Thoracic aorta (tissue), 2 donors: Measurements from ENCODE around the gene OR2AT4. TPM values are rescaled to one million over a fixed set of nuclear protein-coding genes. Genes with fewer than 3 reads are reported as not detected.
"Not testable (repeated sequence)": the region's sequence is repeated elsewhere in the genome, so short reads cannot be mapped to it uniquely, and the experiment has no call there.

Source experiments
- ATAC-seq: fragments of 150-250 bp; one replicate; pipeline ENCODE4 v1.8.0; 2017; ENCODE audit warnings: low read depth; ENCODE audit not compliant: insufficient number of reproducible peaks, low FRiP score
- DNase-seq: peaks from one replicate; pipeline ENCODE4 v3.0.0-alpha.2; 2020; ENCODE audit warnings: low spot score
- H3K27ac ChIP-seq, 2 donors: fragments of 200-600 bp; sonication (generic); 1 replicate in 1 of 2; 2 replicates in 1 of 2; pipeline ENCODE4 v1.5.1; 2016; ENCODE audit warnings: mild to moderate bottlenecking in 2 of 2, moderate library complexity in 2 of 2
- H3K27me3 ChIP-seq: fragments of 200-600 bp; sonication (generic); replicated peaks from 2 replicates; pipeline ENCODE4 v1.6.0; 2016; ENCODE audit warnings: mild to moderate bottlenecking; ENCODE audit not compliant: insufficient read depth
- H3K36me3 ChIP-seq: fragments of 200-600 bp; sonication (generic); one replicate; pipeline ENCODE4 v1.5.1; 2016
- H3K4me1 ChIP-seq, 2 donors: fragments of 200-600 bp; sonication (generic); 1 replicate in 1 of 2; 2 replicates in 1 of 2; pipeline versions ENCODE4 v1.5.1 to v1.6.0; 2016; ENCODE audit warnings: low read depth in 2 of 2, mild to moderate bottlenecking in 1 of 2; ENCODE audit not compliant: control insufficient read depth in 1 of 2
- H3K4me3 ChIP-seq: fragments of 200-600 bp; sonication (generic); 2 replicates; pipeline ENCODE4 v1.5.1; 2016; ENCODE audit warnings: mild to moderate bottlenecking
- H3K9me3 ChIP-seq: fragments of 200-600 bp; sonication (generic); 2 replicates; pipeline ENCODE4 v1.5.1; 2016
- total RNA-seq, 2 donors: library from RNA; depleted of rRNA; stranded (reverse); fragments of >200 nt; gene quantifications; one replicate each; pipeline versions ENCODE4 v1.1.0 to v1.2.3, GENCODE V29; 2016
- TF ChIP-seq, protein P1 (sequence below): fragments of 200-600 bp; sonication (generic); IDR thresholded peaks from one replicate; pipeline ENCODE4 v1.5.1; 2019; ENCODE audit warnings: antibody characterized with exemption

The OR2AT4 gene
- total RNA-seq, 2 donors from 2014 or later: not detected

DNA sequence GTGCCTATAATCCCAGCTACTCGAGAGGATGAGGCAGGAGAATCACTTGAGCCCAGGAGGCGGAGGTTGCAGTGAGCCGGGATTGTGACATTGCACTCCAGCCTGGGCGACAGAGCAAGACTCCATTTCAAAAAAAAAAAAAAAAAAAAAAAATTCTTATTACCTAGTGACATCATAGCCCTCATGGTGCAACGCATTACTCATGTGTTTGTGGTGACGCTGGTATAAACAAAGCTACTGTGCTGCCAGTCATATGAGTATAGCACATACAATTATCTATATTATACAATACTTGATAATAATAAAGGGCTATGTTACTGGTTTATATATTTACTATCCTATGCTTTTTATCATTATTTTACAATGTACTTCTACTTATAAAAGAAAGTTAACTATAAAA, 41.2 kb downstream of the OR2AT4 start:
- H3K36me3 ChIP-seq: no peaks in the 10 kb centered on the region
- H3K4me1 ChIP-seq: no peaks in the 10 kb centered on the region
- no peaks in the 10 kb centered on the region for H3K27me3 ChIP-seq
- peaks cover 7% of the 10 kb centered on the region for H3K9me3 ChIP-seq
- ATAC-seq: no peak
- no peak overlapping the region for H3K27ac ChIP-seq
- no peak for DNase-seq
- no peak overlapping the region for H3K4me3 ChIP-seq
- TF ChIP-seq, protein P1, sequence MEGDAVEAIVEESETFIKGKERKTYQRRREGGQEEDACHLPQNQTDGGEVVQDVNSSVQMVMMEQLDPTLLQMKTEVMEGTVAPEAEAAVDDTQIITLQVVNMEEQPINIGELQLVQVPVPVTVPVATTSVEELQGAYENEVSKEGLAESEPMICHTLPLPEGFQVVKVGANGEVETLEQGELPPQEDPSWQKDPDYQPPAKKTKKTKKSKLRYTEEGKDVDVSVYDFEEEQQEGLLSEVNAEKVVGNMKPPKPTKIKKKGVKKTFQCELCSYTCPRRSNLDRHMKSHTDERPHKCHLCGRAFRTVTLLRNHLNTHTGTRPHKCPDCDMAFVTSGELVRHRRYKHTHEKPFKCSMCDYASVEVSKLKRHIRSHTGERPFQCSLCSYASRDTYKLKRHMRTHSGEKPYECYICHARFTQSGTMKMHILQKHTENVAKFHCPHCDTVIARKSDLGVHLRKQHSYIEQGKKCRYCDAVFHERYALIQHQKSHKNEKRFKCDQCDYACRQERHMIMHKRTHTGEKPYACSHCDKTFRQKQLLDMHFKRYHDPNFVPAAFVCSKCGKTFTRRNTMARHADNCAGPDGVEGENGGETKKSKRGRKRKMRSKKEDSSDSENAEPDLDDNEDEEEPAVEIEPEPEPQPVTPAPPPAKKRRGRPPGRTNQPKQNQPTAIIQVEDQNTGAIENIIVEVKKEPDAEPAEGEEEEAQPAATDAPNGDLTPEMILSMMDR: no peak

DNA sequence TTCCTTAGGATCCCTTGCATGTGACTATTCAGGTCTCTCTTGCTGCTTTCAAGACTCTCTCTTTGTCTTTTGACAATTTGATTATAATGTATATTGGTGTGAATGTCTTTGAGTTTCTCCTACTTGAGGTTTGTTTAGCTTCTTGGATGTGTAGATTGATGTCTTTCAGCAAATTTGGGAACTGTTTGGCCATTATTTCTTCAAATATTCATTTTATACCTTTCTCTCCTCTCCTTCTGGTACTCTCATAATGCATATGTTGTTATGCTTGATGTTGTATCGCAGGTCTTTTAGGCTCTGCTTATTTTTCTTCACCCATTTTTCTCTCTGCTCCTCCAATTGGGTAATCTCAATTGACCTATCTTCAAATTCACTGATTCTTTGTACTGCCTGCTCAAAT, 44.2 kb downstream of the OR2AT4 start:
- Histone ChIP-seq H3K9me3 (peaks cover 7% of the 10 kb centered on the region), H3K4me1 (no peaks in the 10 kb centered on the region), H3K27ac (no peak overlapping the region), H3K27me3 (no peaks in the 10 kb centered on the region), H3K36me3 (no peaks in the 10 kb centered on the region), H3K4me3 (no peak overlapping the region)
- no peak for DNase-seq
- TF ChIP-seq, protein P1: no peak
- no peak for ATAC-seq

DNA sequence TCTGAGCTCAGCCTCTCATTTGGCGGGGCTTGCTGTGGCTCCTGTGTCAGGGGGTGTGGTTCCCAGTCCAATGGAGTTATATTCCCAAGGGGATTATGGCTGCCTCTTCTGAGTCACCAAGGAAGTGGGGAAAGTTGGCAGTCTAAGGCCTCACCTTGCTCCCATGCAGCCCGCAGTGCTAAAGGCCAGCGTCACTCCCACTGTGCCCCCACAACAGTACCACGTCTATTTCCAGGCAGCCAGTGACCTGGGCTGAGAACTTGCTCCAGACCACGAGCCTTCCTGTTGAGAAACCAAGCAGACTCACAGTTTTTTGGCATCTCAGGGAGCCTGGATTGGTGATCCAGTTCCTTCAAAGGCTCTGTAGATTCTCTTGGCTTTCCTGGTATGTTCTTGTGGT, 45.6 kb downstream of the OR2AT4 start:
- ATAC-seq (no peak), DNase-seq (no peak)
- Histone ChIP-seq H3K27me3 (no peaks in the 10 kb centered on the region), H3K4me1 (no peaks in the 10 kb centered on the region), H3K9me3 (peaks cover 7% of the 10 kb centered on the region), H3K36me3 (no peaks in the 10 kb centered on the region), H3K4me3 (no peak overlapping the region), H3K27ac (no peak overlapping the region)
- TF ChIP-seq, protein P1: no peak

DNA sequence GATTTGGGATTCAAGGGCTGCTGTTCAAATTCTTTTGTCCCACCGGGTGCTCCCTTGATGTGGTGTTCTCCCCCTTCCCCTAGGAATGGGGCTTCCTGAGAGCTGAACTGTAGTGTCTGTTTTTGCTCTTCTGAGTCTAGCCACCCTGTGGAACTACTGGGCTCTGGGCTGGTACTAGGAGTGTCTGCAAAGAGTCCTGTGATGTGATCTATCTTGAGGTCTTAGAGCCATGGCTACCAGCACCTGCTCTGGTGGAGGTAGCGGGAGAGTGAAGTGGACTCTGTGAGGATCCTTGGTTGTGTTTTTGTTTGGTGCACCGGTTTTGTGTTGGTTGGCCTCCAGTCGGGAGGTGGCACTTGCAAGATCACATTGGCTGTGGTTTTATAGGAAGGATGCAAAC, 46.2 kb downstream of the OR2AT4 start:
- no peak overlapping the region for H3K4me3 ChIP-seq
- ATAC-seq (no peak), DNase-seq (no peak)
- H3K36me3 ChIP-seq: no peaks in the 10 kb centered on the region
- H3K4me1 ChIP-seq: no peaks in the 10 kb centered on the region
- no peak overlapping the region for H3K27ac ChIP-seq
- peaks cover 7% of the 10 kb centered on the region for H3K9me3 ChIP-seq
- H3K27me3 ChIP-seq: no peaks in the 10 kb centered on the region
- TF ChIP-seq, protein P1: no peak

DNA sequence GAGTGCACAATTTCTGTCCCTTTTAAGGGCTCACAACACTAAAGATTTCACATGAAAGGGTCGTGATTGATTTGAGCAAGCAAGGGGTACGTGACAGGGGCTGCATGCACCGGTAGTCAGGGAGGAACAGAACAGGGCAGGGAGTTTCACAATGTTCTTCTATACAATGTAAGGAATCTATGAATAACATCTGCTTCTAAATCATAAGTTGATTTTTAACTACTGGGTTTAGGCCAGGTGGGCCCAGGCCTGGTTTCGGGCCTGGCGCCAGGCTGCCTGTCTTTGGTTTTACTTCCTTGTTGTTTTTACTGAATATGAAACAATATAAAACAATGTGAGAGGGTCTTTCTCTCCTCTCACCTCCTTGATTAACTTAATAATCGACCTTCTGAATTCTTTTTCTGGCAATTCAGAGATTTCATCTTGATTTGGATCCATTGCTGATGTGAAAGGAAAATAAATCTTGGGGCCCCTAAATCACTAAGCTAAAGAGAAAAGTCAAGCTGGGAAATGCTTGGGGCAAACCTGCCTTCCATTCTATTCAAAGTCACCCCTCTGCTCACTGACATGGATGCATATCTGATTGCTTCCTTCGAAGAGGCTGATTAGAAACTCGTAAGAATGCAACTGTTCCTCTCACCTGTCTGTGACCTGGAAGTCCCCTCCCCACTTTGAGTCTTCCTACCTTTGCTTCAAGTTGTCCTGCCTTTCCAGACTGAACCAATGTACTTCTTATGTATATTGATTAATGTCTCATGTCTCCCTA, 47.0 kb downstream of the OR2AT4 start:
- not testable (repeated sequence) for DNase-seq, ATAC-seq, H3K9me3 ChIP-seq, H3K27ac ChIP-seq, H3K27me3 ChIP-seq, H3K4me3 ChIP-seq, H3K4me1 ChIP-seq, H3K36me3 ChIP-seq

DNA sequence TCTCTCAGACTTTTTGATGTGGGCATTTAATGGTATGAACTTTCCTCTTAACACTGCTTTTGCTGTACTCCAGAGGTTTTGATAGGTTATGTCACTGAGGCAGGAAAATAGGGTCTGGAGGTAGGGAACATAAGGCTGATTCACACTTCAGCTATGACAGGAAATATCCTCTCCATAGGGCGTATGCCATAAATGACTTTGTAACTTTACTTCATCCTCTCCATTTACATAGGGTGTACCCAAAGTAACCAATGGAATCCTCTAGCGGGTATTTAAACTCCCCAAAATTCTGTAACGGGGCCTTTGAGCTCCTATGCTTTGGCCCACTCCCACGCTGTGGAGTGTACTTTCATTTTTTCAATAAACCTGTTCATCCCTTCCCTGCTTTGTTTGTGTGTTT, 49.5 kb downstream of the OR2AT4 start:
- TF ChIP-seq, protein P1: no peak
- ATAC-seq: no peak

DNA sequence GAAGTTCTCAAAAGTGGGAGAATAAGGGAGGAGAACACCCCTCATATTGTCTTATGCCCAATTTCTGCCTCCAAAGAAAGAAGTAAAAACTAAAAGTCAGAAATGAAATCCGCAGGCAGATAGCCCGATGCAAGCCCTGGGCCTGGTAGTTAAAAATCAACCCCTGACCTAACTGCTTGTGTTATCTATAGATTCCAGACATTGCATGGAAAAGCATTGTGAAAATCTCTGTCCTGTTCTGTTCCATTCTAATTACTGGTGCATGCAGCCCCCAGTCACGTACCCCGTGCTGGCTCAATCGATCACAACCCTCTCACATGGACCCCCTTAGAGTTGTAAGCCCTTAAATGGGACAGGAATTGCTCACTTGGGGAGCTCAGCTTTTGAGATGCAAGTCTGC, 50.0 kb downstream of the OR2AT4 start:
- ATAC-seq, H3K9me3 ChIP-seq, DNase-seq, H3K4me1 ChIP-seq, H3K27ac ChIP-seq, H3K36me3 ChIP-seq, H3K4me3 ChIP-seq, H3K27me3 ChIP-seq: not testable (repeated sequence)

More for the DNA sequence above, 49.5 kb downstream of the OR2AT4 start:
- DNase-seq: no peak
- Histone ChIP-seq H3K9me3 (peaks cover 2% of the 10 kb centered on the region), H3K27me3 (no peaks in the 10 kb centered on the region), H3K4me1 (no peaks in the 10 kb centered on the region), H3K4me3 (no peak overlapping the region), H3K36me3 (no peaks in the 10 kb centered on the region), H3K27ac (no peak overlapping the region)
